DMS 273 treated with DMSO at 0.1 percent for 48 hours (cell line): ENCODE results near the gene PPP1R14C.
A peak's percentile ranks its signal among the peaks of the same experiment; 100 is the strongest.

Source experiments
- DNase-seq: peaks from one replicate; lab custom pipeline; 2025; lab: John Stamatoyannopoulos, UW

PPP1R14C gene

DNA sequence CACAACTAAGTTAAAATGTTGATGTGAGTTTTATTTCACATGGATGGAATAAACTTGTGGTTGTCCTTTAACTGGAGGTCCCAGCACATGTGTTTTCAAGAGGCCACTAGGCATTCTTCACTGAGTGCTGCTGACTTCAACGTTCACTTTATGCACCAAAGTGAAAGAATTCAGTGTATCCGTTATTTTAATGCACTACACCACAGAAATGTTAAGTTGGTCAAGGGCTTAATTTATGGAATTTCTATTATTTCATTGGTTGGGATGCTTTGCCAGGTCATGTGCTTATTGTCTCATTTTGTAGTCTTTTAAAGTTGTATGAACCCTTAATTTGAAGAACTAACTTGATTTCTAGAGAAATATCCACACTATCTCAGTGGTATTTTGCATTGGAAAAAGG is 106.4 kb downstream of the PPP1R14C start:
- no peak for DNase-seq

DNA sequence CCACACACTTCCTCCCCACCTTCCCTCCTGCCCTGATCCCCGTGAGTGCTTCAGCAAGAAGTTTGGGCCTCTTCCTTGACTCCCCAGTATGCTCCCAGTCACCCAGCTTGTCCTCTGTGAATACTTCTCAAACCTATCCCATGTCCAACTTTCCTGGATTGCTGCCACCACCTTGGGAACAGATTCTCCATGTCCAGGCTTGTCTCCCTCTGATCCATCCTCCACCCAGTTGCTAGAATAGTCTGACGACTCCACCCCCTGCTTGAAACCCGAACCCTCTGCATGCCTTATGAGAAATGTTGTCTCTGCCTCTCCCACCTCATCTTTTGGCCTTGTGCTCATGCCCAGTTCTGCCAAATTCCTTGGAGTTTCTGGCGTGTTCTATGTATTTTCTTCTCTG is 108.0 kb downstream of the PPP1R14C start:
- DNase-seq: peak; percentile 23

DNA sequence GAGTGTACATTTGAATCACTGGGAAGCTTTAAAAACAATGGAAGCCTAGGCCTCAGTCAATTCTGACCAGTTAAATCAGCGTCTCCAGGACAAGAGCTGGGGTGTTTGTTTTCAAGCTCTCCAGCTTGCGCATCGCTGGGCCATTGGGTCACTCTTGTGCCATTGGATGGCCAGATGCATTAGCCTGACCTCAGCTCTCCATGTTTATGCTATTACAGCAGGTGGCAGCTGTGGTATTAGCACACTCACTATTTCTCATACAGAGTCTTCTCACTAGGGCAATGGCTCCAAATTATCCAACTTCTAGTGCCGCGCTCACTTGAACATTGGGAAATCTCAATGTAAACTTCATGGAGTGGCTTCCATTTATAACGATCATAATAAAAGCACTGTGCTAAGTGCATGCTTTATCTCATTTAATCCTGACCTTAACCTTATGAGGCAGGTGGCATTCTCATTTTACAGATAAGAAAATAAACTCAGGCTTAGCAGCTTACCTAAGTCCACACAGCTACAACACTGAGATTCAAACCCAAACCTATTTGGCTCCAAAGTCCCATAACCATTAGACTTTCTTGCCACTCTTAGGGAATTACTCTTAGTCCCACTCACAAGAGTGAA is 108.8 kb downstream of the PPP1R14C start:
- no peak for DNase-seq

DNA sequence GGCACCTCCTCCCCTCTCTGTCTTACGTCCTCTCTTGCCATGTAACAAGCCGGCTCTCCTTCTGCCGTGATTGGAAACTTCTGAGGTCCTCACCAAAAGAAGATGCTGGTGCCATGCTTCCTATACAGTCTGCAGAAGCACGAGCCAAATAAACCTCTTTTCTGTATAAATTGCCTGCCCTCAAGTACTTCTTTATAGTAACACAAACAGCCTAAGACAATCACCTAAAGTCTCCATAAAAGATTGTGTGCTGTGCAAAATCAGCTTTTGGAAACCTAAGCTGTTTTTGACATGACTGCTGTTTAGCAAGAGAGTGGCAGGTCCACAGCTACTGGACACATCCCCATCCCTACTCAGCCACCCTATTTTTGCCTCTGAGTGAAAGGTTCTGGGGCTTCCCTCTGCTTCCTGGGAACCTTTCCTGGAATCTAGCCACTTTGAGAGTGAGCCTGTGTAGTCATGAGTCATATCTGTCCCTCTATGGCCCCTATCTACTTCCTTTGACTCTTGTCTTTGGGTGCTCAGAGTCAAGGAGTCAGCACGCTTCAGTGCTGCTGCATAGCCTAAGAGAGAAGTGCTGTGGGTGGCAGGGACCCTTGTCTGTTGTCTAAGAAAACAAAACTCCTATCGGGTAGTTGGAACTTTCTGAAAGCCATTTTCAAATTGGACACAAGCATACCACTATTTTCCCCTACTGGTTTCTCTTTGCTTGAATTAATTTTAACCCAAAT is 110.0 kb downstream of the PPP1R14C start:
- DNase-seq: no peak

DNA sequence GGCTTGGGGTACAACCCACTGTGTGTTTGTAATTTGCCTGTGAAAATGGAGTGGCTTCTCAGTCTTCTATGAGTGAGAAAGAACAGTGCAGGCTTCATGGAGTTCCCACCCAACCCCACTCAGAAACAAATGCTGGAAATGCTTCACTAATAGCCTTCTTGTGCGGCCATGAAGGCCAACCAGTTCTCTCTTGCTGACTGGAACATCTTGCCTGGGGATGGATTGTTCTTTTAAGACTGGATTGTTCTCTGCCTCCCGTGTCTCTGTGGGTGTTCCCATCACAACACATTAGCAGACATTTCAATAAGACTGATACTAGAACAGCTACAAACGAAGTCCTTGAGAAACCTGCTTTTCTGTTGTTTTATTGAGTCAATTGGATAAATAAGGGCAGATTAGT is 110.6 kb downstream of the PPP1R14C start:
- DNase-seq: no peak

DNA sequence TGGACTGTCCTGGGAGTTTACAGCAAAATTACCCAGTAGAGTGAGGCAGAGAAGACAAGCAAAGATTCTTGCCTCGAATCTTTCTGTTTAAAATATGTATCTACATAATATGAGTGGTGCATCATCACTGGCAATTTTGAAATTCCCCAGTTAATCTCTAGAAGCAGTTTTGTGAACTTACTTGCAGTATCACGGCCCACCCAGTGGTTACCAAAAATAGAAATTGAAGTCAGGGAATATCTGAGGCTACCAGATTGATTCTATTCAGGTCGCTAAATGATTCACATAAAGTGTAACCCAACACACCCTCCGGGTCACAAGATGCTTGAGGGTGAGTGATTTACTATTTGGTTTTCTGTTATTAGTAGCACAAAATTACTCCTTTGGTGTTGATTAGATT is 111.9 kb downstream of the PPP1R14C start:
- no peak for DNase-seq

DNA sequence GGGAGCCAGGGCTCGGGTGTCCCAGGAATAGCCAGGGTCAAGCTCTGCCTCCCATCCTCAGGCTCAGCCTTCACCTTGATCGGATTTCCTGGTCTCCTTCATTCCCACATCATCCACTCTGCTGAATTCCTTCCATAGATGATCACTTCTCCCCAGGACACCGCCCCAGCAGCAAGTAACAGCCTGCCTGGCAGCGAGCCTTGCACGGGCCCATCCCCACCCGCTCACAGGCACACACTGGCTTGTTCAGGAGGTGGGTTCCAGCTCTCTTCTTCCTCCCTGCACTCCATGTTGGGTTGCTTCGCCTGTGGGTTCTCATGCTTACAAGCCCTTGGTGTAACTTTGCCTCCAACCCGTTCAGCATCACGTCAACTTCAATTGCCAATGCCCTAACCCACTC is 113.0 kb downstream of the PPP1R14C start:
- no peak for DNase-seq

DNA sequence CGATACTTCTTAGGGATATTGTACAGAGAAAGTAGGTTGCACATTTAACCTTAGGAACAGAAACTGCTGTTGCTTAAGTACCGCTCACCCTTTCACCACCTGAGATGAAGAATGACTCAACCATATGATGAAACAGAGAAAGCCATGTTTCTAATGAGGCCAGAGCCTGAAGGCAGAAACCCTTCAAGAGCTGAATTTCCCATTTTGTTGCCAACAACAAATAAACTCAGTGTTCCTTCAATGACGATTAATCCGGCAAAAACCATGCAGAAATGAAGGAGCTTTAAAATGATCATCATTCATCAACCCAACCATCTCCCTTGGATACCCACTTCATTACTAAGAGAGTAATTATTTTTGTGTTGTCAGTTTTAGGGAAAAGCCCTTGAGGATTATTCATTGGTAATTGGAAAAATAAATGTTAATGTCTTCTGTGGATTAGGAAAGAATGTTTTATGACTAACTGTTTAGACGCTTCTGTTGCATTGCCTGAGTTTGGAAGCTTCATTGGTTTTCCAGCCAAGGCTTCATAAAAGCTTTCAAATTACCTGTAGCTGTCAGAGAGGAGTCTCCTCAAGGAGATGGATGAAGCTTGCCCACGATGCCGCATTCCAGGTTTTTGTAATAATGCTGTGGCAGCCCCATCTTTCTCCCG is 113.9 kb downstream of the PPP1R14C start:
- no peak for DNase-seq

DNA sequence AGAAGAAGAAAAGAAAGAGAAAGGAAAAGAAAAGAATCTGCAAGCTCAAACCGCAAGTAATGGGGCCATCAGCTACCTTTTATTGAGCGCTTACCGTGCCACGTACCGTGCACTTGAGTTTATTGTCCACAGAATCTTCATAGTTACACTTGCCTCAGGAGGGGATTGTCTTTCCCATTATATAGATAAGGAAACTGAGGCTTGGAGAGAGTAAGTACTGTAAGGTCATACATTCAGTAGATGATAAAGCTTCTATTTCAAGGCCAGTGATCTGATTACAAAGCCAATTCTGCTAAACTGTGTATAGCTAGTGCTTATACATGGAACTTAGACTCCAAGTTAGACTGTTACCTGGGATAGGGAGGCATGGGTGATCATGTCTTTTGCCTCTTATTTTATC is 115.5 kb downstream of the PPP1R14C start:
- DNase-seq: no peak

DNA sequence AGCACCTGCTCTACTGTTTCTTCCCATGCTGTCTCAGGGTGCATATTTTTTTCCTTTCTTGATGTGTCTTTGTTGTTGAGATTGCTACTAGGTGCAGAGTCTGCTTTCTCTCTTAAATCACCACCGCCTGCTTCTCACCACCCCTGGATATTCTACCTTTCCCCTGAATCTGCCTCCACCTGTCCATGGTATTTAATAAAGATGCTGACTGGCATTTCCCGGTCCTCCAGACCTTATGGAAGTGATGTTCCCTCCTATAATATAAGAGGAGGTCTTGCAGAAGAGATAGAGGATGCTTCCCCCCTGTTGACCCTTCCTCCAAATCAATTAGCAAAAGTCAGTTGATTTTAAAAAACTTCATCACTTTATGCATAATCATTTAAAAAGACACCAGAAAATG is 118.1 kb downstream of the PPP1R14C start:
- no peak for DNase-seq

DNA sequence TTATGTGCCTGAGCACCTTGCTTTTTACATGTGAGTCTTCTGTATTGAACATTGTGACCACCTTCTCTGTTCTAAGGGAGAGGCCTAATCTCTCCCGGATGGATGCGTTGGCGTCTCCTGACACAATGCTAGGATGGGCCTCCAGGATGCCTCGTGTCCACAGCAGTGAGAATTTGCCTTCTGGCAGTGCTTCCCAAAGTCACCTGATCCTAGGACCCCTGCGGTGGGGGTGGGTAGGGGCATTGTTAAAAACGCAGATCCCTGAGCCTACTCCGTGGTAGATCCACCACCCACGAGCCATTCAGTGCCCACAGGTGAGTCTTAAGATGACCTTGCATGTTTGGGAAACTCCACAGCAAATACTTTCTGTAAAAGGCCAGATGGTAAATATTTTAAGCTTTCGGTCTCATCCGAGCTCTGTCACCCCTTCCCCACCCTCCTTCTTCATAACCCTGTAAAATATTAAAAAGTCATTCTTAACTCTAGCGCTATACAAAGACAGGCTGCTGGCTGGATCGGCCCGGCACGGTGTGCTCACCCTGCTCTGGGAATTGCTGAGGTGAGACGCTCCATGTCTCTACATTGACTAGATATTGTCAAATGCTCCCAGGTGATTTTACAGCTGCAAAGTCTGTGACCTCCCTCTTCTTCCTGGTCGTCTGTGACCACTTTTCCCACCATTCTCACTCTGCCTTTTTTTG is 119.3 kb downstream of the PPP1R14C start:
- no peak for DNase-seq

DNA sequence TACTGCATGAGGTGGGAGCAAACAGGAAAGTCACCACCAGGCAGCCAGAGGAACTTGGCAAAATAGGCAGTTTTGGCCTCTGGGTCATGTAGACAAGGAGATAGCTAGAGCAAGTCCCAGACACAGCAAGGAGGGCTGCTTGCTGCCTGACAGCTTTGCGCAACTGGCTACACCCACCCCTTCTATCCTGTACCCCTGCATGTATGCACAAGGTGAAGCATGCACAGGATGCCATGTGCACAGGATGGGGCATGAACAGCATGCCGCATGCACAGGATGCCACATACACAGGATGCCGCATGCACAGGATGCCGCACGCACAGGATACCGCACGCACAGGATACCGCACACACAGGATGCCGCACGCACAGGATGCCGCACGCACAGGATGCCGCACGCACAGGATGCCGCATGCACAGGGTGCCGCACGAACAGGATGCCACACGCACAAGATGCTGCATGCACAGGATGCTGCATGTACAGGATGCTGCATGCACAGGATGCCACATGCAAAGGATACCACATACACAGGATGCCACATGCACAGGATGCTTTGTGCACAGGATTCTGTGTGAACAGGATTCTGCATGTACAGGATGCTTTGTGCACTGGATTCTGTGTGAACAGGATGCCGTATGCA is 121.0 kb downstream of the PPP1R14C start:
- DNase-seq: no peak

DNA sequence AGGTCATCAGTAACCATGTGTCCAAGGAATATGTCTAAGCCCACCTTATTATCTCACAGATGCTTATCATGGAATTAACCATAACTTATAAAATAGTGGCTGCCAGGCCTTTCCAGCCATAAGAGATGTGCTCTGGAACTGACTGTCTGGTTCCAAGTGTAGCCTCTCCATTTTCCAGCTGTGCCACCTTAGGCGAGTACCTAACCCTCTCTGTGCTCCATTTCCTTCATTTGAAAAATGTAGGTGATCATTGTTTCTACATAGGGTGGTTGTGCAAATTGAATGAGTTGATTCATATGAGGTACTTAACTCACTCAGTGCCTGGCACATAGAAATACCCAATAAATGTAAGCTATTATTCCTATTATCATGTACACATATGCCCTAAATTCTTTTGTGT is 123.5 kb downstream of the PPP1R14C start:
- no peak for DNase-seq

DNA sequence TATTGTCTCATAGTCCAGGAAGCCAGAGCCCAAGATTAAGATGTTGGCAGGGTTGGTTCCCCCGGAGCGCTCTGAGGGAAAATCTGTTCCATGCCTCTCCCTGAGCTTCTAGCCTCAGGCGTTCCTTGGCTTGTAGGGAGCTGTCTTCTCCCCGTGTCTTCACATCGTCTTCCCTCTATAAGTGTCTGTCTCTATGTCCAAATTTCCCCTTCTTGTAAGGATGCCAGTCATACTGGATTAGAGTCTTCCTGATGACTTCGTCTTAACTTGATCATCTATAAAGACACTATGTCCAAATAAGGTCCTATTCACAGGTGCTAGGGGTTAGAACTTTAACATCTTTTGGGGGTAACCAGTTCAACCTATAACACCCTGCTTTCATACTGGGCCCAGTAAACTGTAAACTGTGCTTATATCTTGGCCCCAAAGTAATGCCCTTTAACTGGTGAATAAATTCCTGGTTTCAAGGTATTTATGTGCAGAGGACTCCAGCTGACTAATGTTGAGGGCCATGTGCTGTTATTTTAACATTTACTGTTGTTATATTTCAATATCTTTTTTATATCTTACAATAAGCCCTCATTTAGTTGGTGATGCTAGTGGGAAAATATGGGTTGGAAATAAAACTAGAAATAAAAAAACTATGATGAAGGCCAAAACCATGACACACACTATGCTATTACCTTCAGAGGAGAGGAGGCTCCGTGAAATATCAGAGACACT is 124.3 kb downstream of the PPP1R14C start:
- no peak for DNase-seq

DNA sequence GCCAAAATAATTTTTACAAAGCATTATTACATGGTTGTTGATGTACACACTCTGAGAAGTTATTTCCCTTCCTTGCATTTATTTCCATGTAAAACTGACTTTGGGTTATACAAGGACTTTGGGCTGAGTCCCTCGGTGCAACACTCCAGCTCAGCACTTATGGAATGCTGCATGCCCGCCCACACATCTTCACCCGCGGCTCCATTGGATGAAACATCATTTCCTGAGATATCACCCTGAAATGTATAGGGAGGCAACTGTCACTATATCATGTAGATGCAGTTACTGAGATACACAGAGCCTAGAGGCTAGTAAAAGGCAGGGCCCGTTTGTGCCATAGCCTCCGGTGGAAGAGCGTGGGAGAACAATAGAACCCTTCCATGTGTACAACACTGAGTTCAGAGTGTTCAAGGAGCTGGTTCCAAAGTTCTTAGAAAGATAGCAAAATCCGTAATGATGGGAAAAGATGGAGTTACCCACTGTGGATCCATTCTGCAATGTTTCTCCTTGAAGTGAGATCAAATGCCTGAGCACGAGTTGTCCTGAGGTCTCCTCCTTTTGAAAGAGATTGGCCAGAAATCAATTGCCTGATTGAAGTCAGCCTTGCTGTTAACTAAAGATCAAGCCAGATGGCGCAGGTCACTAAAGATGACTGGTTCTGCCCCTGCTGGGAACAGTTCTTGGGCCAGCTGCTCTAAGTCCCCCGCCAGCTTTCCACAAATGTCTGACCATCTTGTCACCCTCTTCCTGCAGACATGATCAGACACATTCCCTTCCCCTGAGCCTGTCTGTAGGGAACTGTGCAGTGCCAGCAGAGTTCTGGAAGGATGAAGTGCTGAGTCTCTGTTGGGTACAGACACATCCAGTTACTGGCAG is 125.1 kb downstream of the PPP1R14C start:
- DNase-seq: peak; percentile 89

DNA sequence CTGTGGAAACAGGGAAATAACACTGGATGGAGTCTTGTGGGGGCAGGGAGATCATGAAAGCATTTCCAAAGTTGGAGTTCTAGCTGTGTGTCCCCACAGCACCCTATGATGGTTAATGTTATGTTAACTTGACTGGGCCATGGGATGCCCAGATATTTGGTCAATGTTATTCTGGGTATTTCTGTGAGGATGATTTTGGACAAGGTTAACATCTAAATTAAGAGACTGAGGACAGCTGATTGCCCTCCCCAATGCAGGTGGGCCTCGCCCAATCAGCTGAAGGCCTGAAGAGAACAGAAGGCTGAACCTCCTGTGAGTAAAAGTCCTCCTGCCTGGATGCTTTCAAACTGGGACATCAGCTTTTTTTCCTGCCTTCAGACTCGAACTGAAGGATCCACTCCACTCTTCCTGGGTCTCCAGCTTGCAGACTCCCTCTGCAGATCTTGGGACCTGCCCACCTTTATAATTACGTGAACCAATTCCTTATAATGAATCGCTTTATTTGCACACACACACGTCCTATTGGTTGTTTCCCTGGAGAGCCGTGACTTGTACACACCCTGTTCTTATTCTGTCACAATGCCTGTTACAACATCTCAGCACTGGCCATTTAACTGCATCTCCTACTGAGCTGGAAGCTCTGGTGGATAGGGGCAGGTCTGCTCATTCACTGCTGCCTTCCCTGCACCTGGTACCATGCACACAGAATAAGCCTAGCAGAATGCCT is 126.4 kb downstream of the PPP1R14C start:
- DNase-seq: no peak

DNA sequence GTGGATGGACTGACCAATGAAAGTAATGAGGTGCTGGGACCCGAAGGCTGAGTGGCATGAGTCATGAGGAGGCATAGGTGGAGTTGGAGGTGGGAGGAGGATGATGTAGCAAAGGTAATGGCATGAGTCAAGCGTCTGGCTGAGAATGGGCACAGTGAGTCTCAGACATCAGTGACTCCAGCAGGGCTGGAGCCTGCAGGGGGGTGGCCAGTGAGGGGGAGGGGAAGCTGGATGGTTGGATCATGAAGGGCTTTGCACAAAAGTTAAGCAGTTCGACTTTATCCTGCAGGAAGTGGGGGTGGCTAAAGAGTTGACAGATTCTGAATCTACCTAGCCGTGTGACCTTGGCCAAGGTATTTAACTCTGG is 127.0 kb downstream of the PPP1R14C start:
- DNase-seq: no peak

DNA sequence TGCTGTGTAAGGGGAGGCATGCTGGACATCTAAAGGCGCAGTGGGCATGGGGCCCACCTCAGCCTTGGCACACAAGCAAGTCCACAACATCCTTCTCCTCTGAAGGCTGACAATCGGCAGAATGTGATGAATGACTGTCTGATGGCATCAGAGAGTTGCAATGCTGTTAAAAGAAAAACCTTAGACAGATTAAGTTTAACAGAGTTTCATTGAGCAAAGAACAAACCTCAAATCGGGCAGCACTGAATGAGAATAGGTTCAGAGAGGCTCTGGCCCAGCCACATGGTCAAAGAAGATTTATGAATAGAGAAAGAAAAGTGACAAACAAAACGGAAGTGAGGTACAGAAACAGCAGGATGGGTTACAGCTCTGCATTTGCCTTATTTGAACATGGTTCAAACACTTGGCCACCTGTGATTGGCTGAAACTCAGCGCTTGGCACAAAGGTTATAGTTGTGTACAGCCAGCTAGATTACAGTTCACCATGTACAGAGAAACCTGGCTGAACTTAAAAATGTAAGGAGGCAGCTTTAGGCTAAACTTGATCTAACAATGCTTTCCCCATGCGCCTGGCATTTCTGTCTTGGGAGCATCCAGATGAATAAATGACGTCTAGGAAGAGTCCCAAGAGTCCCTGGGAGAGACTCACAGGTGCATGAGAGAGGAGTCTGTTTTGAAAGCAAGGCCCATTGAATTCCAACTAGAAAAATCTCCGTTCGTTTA is 127.6 kb downstream of the PPP1R14C start:
- no peak for DNase-seq

DNA sequence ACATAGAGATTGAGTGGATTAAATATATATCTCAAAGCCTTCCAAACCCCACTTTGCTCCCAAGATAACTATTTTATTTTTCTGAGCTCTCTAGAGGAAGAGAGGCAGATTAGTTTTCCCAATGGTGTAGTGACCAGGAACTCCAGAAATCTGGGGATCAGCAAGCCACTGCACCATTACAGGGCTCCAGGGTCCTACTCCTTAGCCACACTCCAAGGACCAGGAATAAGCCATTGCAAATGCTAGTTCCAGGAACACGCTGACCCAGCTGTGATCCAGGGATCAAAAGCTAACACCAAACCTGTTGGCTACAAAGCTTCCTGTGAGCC is 128.3 kb downstream of the PPP1R14C start:
- DNase-seq: no peak
